Activated T-cell treated with anti-CD3 and anti-CD28 coated beads, Interleukin-2, amount 50 U/mL, for 4 hours (primary cell): Measurements from ENCODE around the gene SMARCA4. TPM values are rescaled to one million over a fixed set of nuclear protein-coding genes. Genes with fewer than 3 reads are reported as not detected.
"Not testable (repeated sequence)": the region's sequence is repeated elsewhere in the genome, so short reads cannot be mapped to it uniquely, and the experiment has no call there.

Source experiments
- ATAC-seq, 2 donors: fragments of 200-7000 bp; cut with Tn5 transposase; one replicate each; pipeline ENCODE4 v1.10.0; 2021
- DNase-seq: peaks from one replicate; pipeline ENCODE4 v3.0.0-alpha.2; 2020
- H3K27me3 Mint-ChIP-seq: one replicate; pipeline ENCODE4 v1.8.0; 2021; ENCODE audit warnings: low read depth, mixed read lengths
- H3K36me3 Mint-ChIP-seq: one replicate; pipeline ENCODE4 v1.8.0; 2022; ENCODE audit warnings: mixed read lengths; ENCODE audit not compliant: insufficient read depth
- H3K4me1 Mint-ChIP-seq: one replicate; pipeline ENCODE4 v1.8.0; 2021; ENCODE audit warnings: low read depth, mixed read lengths
- H3K4me3 Mint-ChIP-seq: one replicate; pipeline ENCODE4 v1.8.0; 2021; ENCODE audit warnings: mild to moderate bottlenecking, moderate library complexity, mixed read lengths
- H3K9me3 Mint-ChIP-seq: one replicate; pipeline ENCODE4 v1.8.0; 2021; ENCODE audit warnings: mixed read lengths
- total RNA-seq, 3 donors: library from RNA; stranded (reverse); gene quantifications; one replicate each; pipeline ENCODE4 v1.2.1, GENCODE V29; 2021

Gene SMARCA4
- total RNA-seq, 3 donors from 2014 or later = 160 to 168 (median 162) TPM

- not testable (repeated sequence) for DNase-seq, H3K36me3 Mint-ChIP-seq, ATAC-seq, H3K27me3 Mint-ChIP-seq, H3K9me3 Mint-ChIP-seq
- Mint-ChIP-seq H3K4me3 (peak overlapping the region; percentile 85), H3K4me1 (peaks cover 29% of the 10 kb centered on the region)
These were observed 1.4 kb upstream of the SMARCA4 start for GRCh38 chr19:10959277-10959968.

GRCh38 chr19:10961073-10961860 is 437 bp downstream of the SMARCA4 start:
- Mint-ChIP-seq H3K9me3 (no peaks in the 10 kb centered on the region), H3K4me1 (peaks cover 39% of the 10 kb centered on the region), H3K4me3 (peak overlapping the region; percentile 94), H3K36me3 (no peaks in the 10 kb centered on the region), H3K27me3 (no peaks in the 10 kb centered on the region)
- DNase-seq (no peak), ATAC-seq (peak; percentile 47 to 49)

GRCh38 chr19:10962863-10963262 is 2.0 kb downstream of the SMARCA4 start:
- H3K36me3 Mint-ChIP-seq = no peaks in the 10 kb centered on the region
- ATAC-seq = no peak
- H3K4me1 Mint-ChIP-seq = peaks cover 43% of the 10 kb centered on the region
- H3K4me3 Mint-ChIP-seq = peak overlapping the region; percentile 94
- H3K27me3 Mint-ChIP-seq = no peaks in the 10 kb centered on the region
- DNase-seq = no peak
- no peaks in the 10 kb centered on the region for H3K9me3 Mint-ChIP-seq

GRCh38 chr19:10963865-10964264 is 3.0 kb downstream of the SMARCA4 start:
- ATAC-seq = no peak
- H3K36me3 Mint-ChIP-seq = no peaks in the 10 kb centered on the region
- no peaks in the 10 kb centered on the region for H3K9me3 Mint-ChIP-seq
- peak overlapping the region; percentile 71 for H3K4me3 Mint-ChIP-seq
- peaks cover 52% of the 10 kb centered on the region for H3K4me1 Mint-ChIP-seq
- DNase-seq = no peak
- H3K27me3 Mint-ChIP-seq = no peaks in the 10 kb centered on the region

- H3K4me1 Mint-ChIP-seq = peaks cover 54% of the 10 kb centered on the region
- no peaks in the 10 kb centered on the region for H3K9me3 Mint-ChIP-seq
- ATAC-seq (no peak), DNase-seq (no peak)
- no peaks in the 10 kb centered on the region for H3K36me3 Mint-ChIP-seq
- no peaks in the 10 kb centered on the region for H3K27me3 Mint-ChIP-seq
- no peak overlapping the region for H3K4me3 Mint-ChIP-seq
These were observed 4.1 kb downstream of the SMARCA4 start for GRCh38 chr19:10964903-10965302.

- ATAC-seq (no peak), DNase-seq (no peak)
- Mint-ChIP-seq H3K4me1 (peaks cover 59% of the 10 kb centered on the region), H3K36me3 (no peaks in the 10 kb centered on the region), H3K27me3 (no peaks in the 10 kb centered on the region), H3K9me3 (no peaks in the 10 kb centered on the region), H3K4me3 (no peak overlapping the region)
These were observed 4.6 kb downstream of the SMARCA4 start for GRCh38 chr19:10965398-10965797.

GRCh38 chr19:10966809-10967208 is 6.0 kb downstream of the SMARCA4 start:
- DNase-seq = no peak
- peaks cover 61% of the 10 kb centered on the region for H3K4me1 Mint-ChIP-seq
- H3K9me3 Mint-ChIP-seq = no peaks in the 10 kb centered on the region
- H3K4me3 Mint-ChIP-seq = no peak overlapping the region
- H3K36me3 Mint-ChIP-seq = no peaks in the 10 kb centered on the region
- no peak for ATAC-seq
- no peaks in the 10 kb centered on the region for H3K27me3 Mint-ChIP-seq

GRCh38 chr19:10968527-10969135 is 7.8 kb downstream of the SMARCA4 start:
- H3K36me3 Mint-ChIP-seq = no peaks in the 10 kb centered on the region
- DNase-seq = no peak
- no peak for ATAC-seq
- H3K4me1 Mint-ChIP-seq = peaks cover 46% of the 10 kb centered on the region
- no peaks in the 10 kb centered on the region for H3K27me3 Mint-ChIP-seq
- H3K9me3 Mint-ChIP-seq = no peaks in the 10 kb centered on the region
- H3K4me3 Mint-ChIP-seq = no peak overlapping the region

- Mint-ChIP-seq H3K27me3 (no peaks in the 10 kb centered on the region), H3K4me3 (no peak overlapping the region), H3K4me1 (peaks cover 40% of the 10 kb centered on the region)
These were observed 10.4 kb downstream of the SMARCA4 start for GRCh38 chr19:10971107-10971726.

GRCh38 chr19:10975374-10976130 is 14.7 kb downstream of the SMARCA4 start:
- Mint-ChIP-seq H3K4me3 (no peak overlapping the region), H3K9me3 (no peaks in the 10 kb centered on the region), H3K36me3 (no peaks in the 10 kb centered on the region), H3K4me1 (peaks cover 36% of the 10 kb centered on the region), H3K27me3 (no peaks in the 10 kb centered on the region)
- ATAC-seq = no peak
- DNase-seq = no peak

More at GRCh38 chr19:10971107-10971726, 10.4 kb downstream of the SMARCA4 start:
- DNase-seq (no peak), ATAC-seq (no peak)
- H3K9me3 Mint-ChIP-seq = no peaks in the 10 kb centered on the region
- H3K36me3 Mint-ChIP-seq = no peaks in the 10 kb centered on the region

- H3K27me3 Mint-ChIP-seq = no peaks in the 10 kb centered on the region
- ATAC-seq (no peak), DNase-seq (no peak)
- no peaks in the 10 kb centered on the region for H3K36me3 Mint-ChIP-seq
- peaks cover 33% of the 10 kb centered on the region for H3K4me1 Mint-ChIP-seq
- no peak overlapping the region for H3K4me3 Mint-ChIP-seq
- no peaks in the 10 kb centered on the region for H3K9me3 Mint-ChIP-seq
These were observed 15.5 kb downstream of the SMARCA4 start for GRCh38 chr19:10976131-10976892.

GRCh38 chr19:10977742-10978092 is 16.9 kb downstream of the SMARCA4 start:
- DNase-seq (no peak), ATAC-seq (no peak)
- H3K4me3 Mint-ChIP-seq = no peak overlapping the region
- H3K9me3 Mint-ChIP-seq = no peaks in the 10 kb centered on the region
- peaks cover 32% of the 10 kb centered on the region for H3K4me1 Mint-ChIP-seq
- no peaks in the 10 kb centered on the region for H3K27me3 Mint-ChIP-seq
- H3K36me3 Mint-ChIP-seq = peaks cover 2% of the 10 kb centered on the region

- Mint-ChIP-seq H3K27me3 (no peaks in the 10 kb centered on the region), H3K4me3 (no peak overlapping the region), H3K9me3 (no peaks in the 10 kb centered on the region), H3K36me3 (peaks cover 6% of the 10 kb centered on the region), H3K4me1 (peaks cover 23% of the 10 kb centered on the region)
- DNase-seq (no peak), ATAC-seq (peak; percentile 66 to 72)
These were observed 19.1 kb downstream of the SMARCA4 start for GRCh38 chr19:10979951-10980381.
